IMR-90 (cell line): Measurements from ENCODE around the gene ZSWIM9. TPM values are rescaled to one million over a fixed set of nuclear protein-coding genes. Genes with fewer than 3 reads are reported as not detected.

Experiments
- ATAC-seq: fragments of 200-7000 bp; cut with Tn5 transposase; 2 replicates; pipeline ENCODE4 v1.9.1; 2020; ENCODE audit warnings: low read depth, mild to moderate bottlenecking, moderate library complexity
- BruUV-seq: library from RNA; stranded (reverse); fragments of 400-500 nt; replicated peaks from 2 replicates; lab custom pipeline; 2021; lab: Mats Ljungman, UMichigan
- CTCF ChIA-PET: fragments of 300-600 bp; formaldehyde crosslinking; extraction: SDS; loops from one replicate; lab custom pipeline; 2021; ENCODE audit warnings: antibody characterized with exemption; lab: Yijun Ruan, JAX
- POLR2A ChIA-PET: fragments of 300-600 bp; sonication (Branson Sonifier 250); formaldehyde crosslinking; loops from one replicate; lab custom pipeline; 2022; ENCODE audit warnings: antibody characterized with exemption; ENCODE audit not compliant: unreplicated experiment; lab: Charles Lee
- DNase-seq: peaks from one replicate; pipeline ENCODE4 v3.0.0; 2013
- H2AFZ ChIP-seq: replicated peaks from 2 replicates; pipeline ENCODE3; 2013; ENCODE audit warnings: low read length, mild to moderate bottlenecking; ENCODE audit not compliant: poor library complexity
- H2AK5ac ChIP-seq: 2 replicates; pipeline ENCODE4 v1.6.1; 2013; ENCODE audit warnings: low read depth, low read length, inconsistent platforms
- H2AK9ac ChIP-seq: replicated peaks from 2 replicates; pipeline ENCODE3; 2013; ENCODE audit warnings: mild to moderate bottlenecking, low read depth, low read length, moderate library complexity; ENCODE audit not compliant: poor library complexity
- H2BK120ac ChIP-seq: 2 replicates; pipeline ENCODE4 v1.6.1; 2013; ENCODE audit warnings: low read depth, low read length, inconsistent platforms
- H2BK15ac ChIP-seq: 3 replicates; pipeline ENCODE4 v1.6.1; 2013; ENCODE audit warnings: low read depth, low read length, inconsistent platforms
- H2BK20ac ChIP-seq: 2 replicates; pipeline ENCODE4 v1.6.1; 2013; ENCODE audit warnings: low read depth, mild to moderate bottlenecking, inconsistent platforms, low read length, moderate library complexity
- H2BK5ac ChIP-seq: 2 replicates; pipeline ENCODE4 v1.6.1; 2013; ENCODE audit warnings: mild to moderate bottlenecking, low read depth, low read length, inconsistent platforms; ENCODE audit not compliant: poor library complexity, severe bottlenecking
- H3K14ac ChIP-seq: replicated peaks from 2 replicates; pipeline ENCODE4 v1.6.1; 2013; ENCODE audit warnings: low read depth, low read length, inconsistent platforms
- H3K18ac ChIP-seq: 2 replicates; pipeline ENCODE4 v1.6.1; 2013; ENCODE audit warnings: low read depth, low read length, control low read depth
- H3K23ac ChIP-seq: 2 replicates; pipeline ENCODE4 v1.6.1; 2013; ENCODE audit warnings: low read depth, low read length, inconsistent platforms
- H3K27ac ChIP-seq: 2 replicates; pipeline ENCODE4 v1.5.1; 2013; ENCODE audit warnings: mild to moderate bottlenecking, control low read depth, low read length; ENCODE audit not compliant: insufficient read depth
- H3K27me3 ChIP-seq: 2 replicates; pipeline ENCODE4 v1.6.1; 2013; ENCODE audit warnings: low read length; ENCODE audit not compliant: control insufficient read depth, insufficient read depth
- H3K36me3 ChIP-seq: 2 replicates; pipeline ENCODE4 v1.6.1; 2013; ENCODE audit warnings: low read length, mixed read lengths; ENCODE audit not compliant: control insufficient read depth, insufficient read depth
- H3K4ac ChIP-seq: 2 replicates; pipeline ENCODE4 v1.6.1; 2013; ENCODE audit warnings: low read depth, low read length, inconsistent platforms
- H3K4me1 ChIP-seq: 2 replicates; pipeline ENCODE4 v1.6.1; 2013; ENCODE audit warnings: low read length, mixed read lengths; ENCODE audit not compliant: control insufficient read depth, insufficient read depth
- H3K4me2 ChIP-seq: 2 replicates; pipeline ENCODE4 v1.6.1; 2013; ENCODE audit warnings: low read depth, mild to moderate bottlenecking, control low read depth, low read length, moderate library complexity
- H3K4me3 ChIP-seq: 2 replicates; pipeline ENCODE4 v1.5.1; 2013; ENCODE audit warnings: low read depth, mild to moderate bottlenecking, control low read depth, low read length, moderate library complexity; ENCODE audit not compliant: insufficient read depth
- H3K56ac ChIP-seq: 2 replicates; pipeline ENCODE4 v1.6.1; 2013; ENCODE audit warnings: low read length, inconsistent platforms; ENCODE audit not compliant: insufficient read depth; ENCODE audit errors: extremely low read depth
- H3K79me1 ChIP-seq, 2 experiments: 2 replicates each; pipeline ENCODE4 v1.6.1; 2013; ENCODE audit warnings: low read length in 2 of 2, inconsistent platforms in 1 of 2, low read depth in 1 of 2
- H3K9ac ChIP-seq: 2 replicates; pipeline ENCODE4 v1.6.1; 2013; ENCODE audit warnings: low read depth, low read length, control low read depth
- H3K9me1 ChIP-seq: 2 replicates; pipeline ENCODE4 v1.6.1; 2013; ENCODE audit warnings: low read length, inconsistent platforms; ENCODE audit not compliant: insufficient read depth
- H3K9me3 ChIP-seq: 2 replicates; pipeline ENCODE4 v1.6.1; 2013; ENCODE audit warnings: low read length; ENCODE audit not compliant: control insufficient read depth, insufficient read depth
- H4K20me1 ChIP-seq: 2 replicates; pipeline ENCODE4 v1.6.1; 2013; ENCODE audit warnings: low read length, inconsistent platforms; ENCODE audit not compliant: insufficient read depth
- H4K5ac ChIP-seq: 2 replicates; pipeline ENCODE4 v1.6.1; 2013; ENCODE audit warnings: mild to moderate bottlenecking, low read depth, low read length, control low read depth
- H4K8ac ChIP-seq, 2 experiments: 2 replicates each; pipeline ENCODE4 v1.6.1; 2013; ENCODE audit warnings: low read depth in 2 of 2, low read length in 2 of 2, control low read depth in 1 of 2, inconsistent platforms in 1 of 2
- H4K91ac ChIP-seq: 2 replicates; pipeline ENCODE4 v1.6.1; 2013; ENCODE audit warnings: low read depth, low read length, inconsistent platforms; ENCODE audit not compliant: insufficient read depth
- BHLHE40 ChIP-seq: fragments of 150-350 bp; IDR thresholded peaks from 2 replicates; pipeline ENCODE4 v1.6.1; 2016; ENCODE audit warnings: mild to moderate bottlenecking, low read depth, low read length
- CEBPB ChIP-seq: IDR thresholded peaks from 2 replicates; pipeline ENCODE4 v1.6.1; 2012; ENCODE audit warnings: low read depth, low read length, improper control_type of control experiment
- CHD1 ChIP-seq: IDR thresholded peaks from 2 replicates; pipeline ENCODE4 v1.6.1; 2012; ENCODE audit warnings: low read depth, low read length, improper control_type of control experiment
- FOS ChIP-seq: fragments of 150-350 bp; IDR thresholded peaks from 2 replicates; pipeline ENCODE4 v1.6.1; 2016; ENCODE audit warnings: low read depth, low read length
- MAFK ChIP-seq: IDR thresholded peaks from 2 replicates; pipeline ENCODE4 v1.6.1; 2012; ENCODE audit warnings: low read depth, low read length, improper control_type of control experiment
- MAZ ChIP-seq: IDR thresholded peaks from 2 replicates; pipeline ENCODE4 v1.6.1; 2012; ENCODE audit warnings: low read depth, mild to moderate bottlenecking, low read length, improper control_type of control experiment, moderate library complexity, borderline replicate concordance
- NFE2L2 ChIP-seq: fragments of 150-350 bp; IDR thresholded peaks from 2 replicates; pipeline ENCODE4 v1.6.1; 2016; ENCODE audit warnings: low read depth, mild to moderate bottlenecking, low read length
- RAD21 ChIP-seq: IDR thresholded peaks from 2 replicates; pipeline ENCODE4 v1.6.1; 2012; ENCODE audit warnings: low read length, improper control_type of control experiment
- RCOR1 ChIP-seq: IDR thresholded peaks from 2 replicates; pipeline ENCODE4 v1.6.1; 2012; ENCODE audit warnings: mild to moderate bottlenecking, low read length, improper control_type of control experiment; ENCODE audit not compliant: insufficient replicate concordance
- SMC3 ChIP-seq: fragments of 150-350 bp; IDR thresholded peaks from 2 replicates; pipeline ENCODE4 v1.6.1; 2016; ENCODE audit warnings: low read depth, mild to moderate bottlenecking, antibody characterized with exemption, low read length, moderate library complexity
- WGBS, 2 experiments: methylation state at CpG; one replicate each; pipeline versions ENCODE4 v1.1.5 to v1.1.7; 2013; ENCODE audit warnings: missing lambda C conversion rate in 2 of 2; ENCODE audit not compliant: insufficient read length in 1 of 2; ENCODE audit errors: extremely low coverage in 2 of 2; 5-methylcytosine and 5-hydroxymethylcytosine counted together
- dilution Hi-C: fragments of 300-500 bp; cut with HindIII; formaldehyde crosslinking; loops from one replicate; pipeline ENCODE4 v1.14.3; 2018; ENCODE audit warnings: low sequenced_read_pairs; ENCODE audit not compliant: unreplicated experiment
- in situ Hi-C: fragments of 300-500 bp; cut with MboI; formaldehyde crosslinking; loops from 3 replicates; pipeline ENCODE4 v1.14.3; 2019; ENCODE audit warnings: low sequenced_read_pairs, inconsistent platforms, mixed read lengths
- intact Hi-C: fragments of 100-400 bp; cut with micrococcal nuclease; formaldehyde crosslinking; loops from 2 replicates; pipeline ENCODE4 v1.10.0; 2022
- polyA plus RNA-seq, 3 experiments: library from polyadenylated mRNA; depleted of rRNA; stranded (reverse); fragments of >200 nt; gene quantifications; 2 replicates each; pipeline ENCODE4 v1.2.3, GENCODE V29; 2012; ENCODE audit warnings: low replicate concordance in 1 of 3
- total RNA-seq: library from RNA; depleted of rRNA; stranded (reverse); fragments of >200 nt; gene quantifications from 2 replicates; pipeline ENCODE4 v1.2.3, GENCODE V29; 2012
- TF ChIP-seq, protein P1 (sequence below): conservative IDR thresholded peaks from 2 replicates; pipeline ENCODE4 v1.5.1; 2012; ENCODE audit warnings: mild to moderate bottlenecking, low read depth, low read length, improper control_type of control experiment
- TF ChIP-seq, protein P2 (sequence below): fragments of 150-350 bp; IDR thresholded peaks from 2 replicates; pipeline ENCODE4 v1.6.1; 2016; ENCODE audit warnings: low read depth, mild to moderate bottlenecking, low read length, moderate library complexity, borderline replicate concordance

The ZSWIM9 gene
- total and polyA plus RNA-seq, 2 of the 4 experiments (the other 2 are of a cell fraction) = 0.54 to 2.2 TPM

DNA sequence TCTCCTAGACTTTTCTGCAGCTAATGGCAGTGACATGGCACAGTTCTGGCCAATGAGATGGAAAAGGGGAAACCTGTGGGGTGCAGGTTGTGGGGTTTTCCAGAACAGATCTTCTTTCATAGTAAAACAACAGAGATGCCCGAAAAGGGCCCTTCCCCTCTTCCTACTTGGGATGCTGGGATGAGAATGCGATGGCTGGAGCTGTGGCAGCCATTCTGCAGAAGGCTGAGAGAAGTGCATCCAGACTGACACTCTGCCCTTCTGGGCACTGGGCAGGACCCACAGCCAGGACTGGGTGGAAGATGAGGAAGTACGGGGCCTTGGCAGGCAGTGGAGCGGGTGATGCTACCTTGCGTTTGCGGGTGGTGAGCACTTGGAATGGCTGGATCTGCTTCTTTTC is 42.9 kb upstream of the ZSWIM9 start:
- CTCF ChIA-PET = no interaction called here
- dilution Hi-C loops = no loop called here
- BruUV-seq = no TSS peak

More for the DNA sequence above, 42.9 kb upstream of the ZSWIM9 start:
- H4K20me1 ChIP-seq = no peaks in the 10 kb centered on the region
- H3K14ac ChIP-seq = no peak overlapping the region
- H2AFZ ChIP-seq = no peak overlapping the region
- H2BK20ac ChIP-seq = no peak overlapping the region
- intact Hi-C loops (no loop called here), in situ Hi-C loops (no loop called here)
- H2AK5ac ChIP-seq = no peak overlapping the region
- H4K8ac ChIP-seq = no peak overlapping the region
- ATAC-seq = no peak
- H3K27me3 ChIP-seq = no peaks in the 10 kb centered on the region
- H3K27ac ChIP-seq = no peak overlapping the region
- no peak overlapping the region for H2AK9ac ChIP-seq
- no peak overlapping the region for H3K4ac ChIP-seq
- TF ChIP-seq, protein P1, sequence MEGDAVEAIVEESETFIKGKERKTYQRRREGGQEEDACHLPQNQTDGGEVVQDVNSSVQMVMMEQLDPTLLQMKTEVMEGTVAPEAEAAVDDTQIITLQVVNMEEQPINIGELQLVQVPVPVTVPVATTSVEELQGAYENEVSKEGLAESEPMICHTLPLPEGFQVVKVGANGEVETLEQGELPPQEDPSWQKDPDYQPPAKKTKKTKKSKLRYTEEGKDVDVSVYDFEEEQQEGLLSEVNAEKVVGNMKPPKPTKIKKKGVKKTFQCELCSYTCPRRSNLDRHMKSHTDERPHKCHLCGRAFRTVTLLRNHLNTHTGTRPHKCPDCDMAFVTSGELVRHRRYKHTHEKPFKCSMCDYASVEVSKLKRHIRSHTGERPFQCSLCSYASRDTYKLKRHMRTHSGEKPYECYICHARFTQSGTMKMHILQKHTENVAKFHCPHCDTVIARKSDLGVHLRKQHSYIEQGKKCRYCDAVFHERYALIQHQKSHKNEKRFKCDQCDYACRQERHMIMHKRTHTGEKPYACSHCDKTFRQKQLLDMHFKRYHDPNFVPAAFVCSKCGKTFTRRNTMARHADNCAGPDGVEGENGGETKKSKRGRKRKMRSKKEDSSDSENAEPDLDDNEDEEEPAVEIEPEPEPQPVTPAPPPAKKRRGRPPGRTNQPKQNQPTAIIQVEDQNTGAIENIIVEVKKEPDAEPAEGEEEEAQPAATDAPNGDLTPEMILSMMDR = no peak
- TF ChIP-seq SMC3 = no peak
- no peak for TF ChIP-seq RCOR1
- TF ChIP-seq NFE2L2 = no peak
- TF ChIP-seq, protein P2, sequence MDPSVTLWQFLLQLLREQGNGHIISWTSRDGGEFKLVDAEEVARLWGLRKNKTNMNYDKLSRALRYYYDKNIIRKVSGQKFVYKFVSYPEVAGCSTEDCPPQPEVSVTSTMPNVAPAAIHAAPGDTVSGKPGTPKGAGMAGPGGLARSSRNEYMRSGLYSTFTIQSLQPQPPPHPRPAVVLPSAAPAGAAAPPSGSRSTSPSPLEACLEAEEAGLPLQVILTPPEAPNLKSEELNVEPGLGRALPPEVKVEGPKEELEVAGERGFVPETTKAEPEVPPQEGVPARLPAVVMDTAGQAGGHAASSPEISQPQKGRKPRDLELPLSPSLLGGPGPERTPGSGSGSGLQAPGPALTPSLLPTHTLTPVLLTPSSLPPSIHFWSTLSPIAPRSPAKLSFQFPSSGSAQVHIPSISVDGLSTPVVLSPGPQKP = no peak
- TF ChIP-seq MAFK = no peak
- no peak for TF ChIP-seq BHLHE40
- TF ChIP-seq FOS = no peak
- no peak for TF ChIP-seq MAZ
- no peak for TF ChIP-seq CHD1
- no peak for TF ChIP-seq RAD21
- TF ChIP-seq CEBPB = no peak
- H2BK15ac ChIP-seq = no peak overlapping the region
- H4K91ac ChIP-seq = no peak overlapping the region
- no peak overlapping the region for H3K23ac ChIP-seq
- no peak overlapping the region for H3K9ac ChIP-seq
- H2BK120ac ChIP-seq = no peak overlapping the region
- no peak overlapping the region for H4K5ac ChIP-seq
- no peaks in the 10 kb centered on the region for H3K79me1 ChIP-seq
- no peak for DNase-seq
- no peak overlapping the region for H3K4me3 ChIP-seq
- H3K9me3 ChIP-seq = no peaks in the 10 kb centered on the region
- POLR2A ChIA-PET = no interaction called here
- no peaks in the 10 kb centered on the region for H3K4me1 ChIP-seq
- H3K18ac ChIP-seq = no peak overlapping the region
- H3K56ac ChIP-seq = no peak overlapping the region
- no peak overlapping the region for H2BK5ac ChIP-seq
- H3K36me3 ChIP-seq = peaks cover 18% of the 10 kb centered on the region
- H3K4me2 ChIP-seq = no peak overlapping the region
- H3K9me1 ChIP-seq = no peaks in the 10 kb centered on the region; the same call in 1 of the 2 replicates
- WGBS, 2 experiments = no CpG with 5 or more reads among the region's 6 CpGs
